Measurements from ENCODE around the gene COG3. TPM values are rescaled to one million over a fixed set of nuclear protein-coding genes. Genes with fewer than 3 reads are reported as not detected.

The COG3 gene
- total RNA-seq, 4 donors from 2014 or later = 31.9 to 41.9 (median 33.4) TPM

DNA sequence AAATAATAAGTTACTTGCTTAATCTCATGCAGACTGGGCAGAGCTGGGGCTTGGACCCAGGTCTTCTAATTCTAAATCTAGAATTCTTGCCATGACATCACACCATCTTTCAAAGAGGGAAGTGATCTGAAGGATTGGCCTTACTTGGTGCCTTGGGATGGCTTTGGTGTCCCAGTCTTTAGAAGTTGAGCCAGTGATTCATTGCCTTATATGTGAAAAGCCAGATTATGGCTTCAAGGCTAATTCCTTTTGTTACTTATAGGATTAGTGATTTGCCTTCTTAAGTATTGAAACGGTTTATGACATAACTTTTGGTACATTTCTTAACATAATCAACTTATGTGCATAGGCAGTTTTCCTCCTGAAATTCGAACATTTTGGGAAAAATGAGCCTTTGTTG lies 14.9 kb downstream of the COG3 start:
- no peak overlapping the region for H3K4me3 ChIP-seq (ENCODE audit: low read depth, poor library complexity, severe bottlenecking)
- no peak for TF ChIP-seq POLR2A (IDR thresholded peaks at IDR 0.05)
- intact Hi-C loops (cut with DNase I; ENCODE audit: low total_unique reads) = no loop called here
- no peak for DNase-seq (ENCODE audit: low spot score in 2 of 2)
- WGBS, 2 donors = 74 to 78% methylated on average over 2 of the region's 2 CpGs

DNA sequence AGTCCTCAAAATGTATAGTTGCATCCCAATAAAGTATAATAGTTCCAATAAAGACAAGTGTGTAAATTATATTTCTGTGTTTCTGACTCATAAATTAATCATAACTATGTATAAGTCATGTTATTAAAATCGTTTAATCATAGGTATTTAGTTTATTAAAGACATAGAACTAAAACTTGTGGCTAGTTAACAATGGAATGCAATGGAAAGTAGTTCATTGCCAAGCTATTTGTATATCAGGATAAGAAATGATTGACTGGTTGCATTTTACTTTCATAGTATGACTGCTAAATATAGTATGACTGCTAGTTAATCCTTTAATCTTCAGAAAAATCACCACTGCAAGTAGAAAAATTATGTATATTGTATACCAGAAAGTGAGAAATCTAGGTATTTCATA lies 16.9 kb downstream of the COG3 start:
- intact Hi-C loops (cut with DNase I; ENCODE audit: low total_unique reads) = no loop called here
- no peak for DNase-seq (ENCODE audit: low spot score in 2 of 2)
- no peak overlapping the region for H3K4me3 ChIP-seq (ENCODE audit: low read depth, poor library complexity, severe bottlenecking)
- TF ChIP-seq, protein P1, sequence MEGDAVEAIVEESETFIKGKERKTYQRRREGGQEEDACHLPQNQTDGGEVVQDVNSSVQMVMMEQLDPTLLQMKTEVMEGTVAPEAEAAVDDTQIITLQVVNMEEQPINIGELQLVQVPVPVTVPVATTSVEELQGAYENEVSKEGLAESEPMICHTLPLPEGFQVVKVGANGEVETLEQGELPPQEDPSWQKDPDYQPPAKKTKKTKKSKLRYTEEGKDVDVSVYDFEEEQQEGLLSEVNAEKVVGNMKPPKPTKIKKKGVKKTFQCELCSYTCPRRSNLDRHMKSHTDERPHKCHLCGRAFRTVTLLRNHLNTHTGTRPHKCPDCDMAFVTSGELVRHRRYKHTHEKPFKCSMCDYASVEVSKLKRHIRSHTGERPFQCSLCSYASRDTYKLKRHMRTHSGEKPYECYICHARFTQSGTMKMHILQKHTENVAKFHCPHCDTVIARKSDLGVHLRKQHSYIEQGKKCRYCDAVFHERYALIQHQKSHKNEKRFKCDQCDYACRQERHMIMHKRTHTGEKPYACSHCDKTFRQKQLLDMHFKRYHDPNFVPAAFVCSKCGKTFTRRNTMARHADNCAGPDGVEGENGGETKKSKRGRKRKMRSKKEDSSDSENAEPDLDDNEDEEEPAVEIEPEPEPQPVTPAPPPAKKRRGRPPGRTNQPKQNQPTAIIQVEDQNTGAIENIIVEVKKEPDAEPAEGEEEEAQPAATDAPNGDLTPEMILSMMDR (IDR thresholded peaks at IDR 0.05) = no peak
- TF ChIP-seq POLR2A (IDR thresholded peaks at IDR 0.05) = no peak
- 45 to 46% methylated on average over 1 of the region's 1 CpG for WGBS, 2 donors

DNA sequence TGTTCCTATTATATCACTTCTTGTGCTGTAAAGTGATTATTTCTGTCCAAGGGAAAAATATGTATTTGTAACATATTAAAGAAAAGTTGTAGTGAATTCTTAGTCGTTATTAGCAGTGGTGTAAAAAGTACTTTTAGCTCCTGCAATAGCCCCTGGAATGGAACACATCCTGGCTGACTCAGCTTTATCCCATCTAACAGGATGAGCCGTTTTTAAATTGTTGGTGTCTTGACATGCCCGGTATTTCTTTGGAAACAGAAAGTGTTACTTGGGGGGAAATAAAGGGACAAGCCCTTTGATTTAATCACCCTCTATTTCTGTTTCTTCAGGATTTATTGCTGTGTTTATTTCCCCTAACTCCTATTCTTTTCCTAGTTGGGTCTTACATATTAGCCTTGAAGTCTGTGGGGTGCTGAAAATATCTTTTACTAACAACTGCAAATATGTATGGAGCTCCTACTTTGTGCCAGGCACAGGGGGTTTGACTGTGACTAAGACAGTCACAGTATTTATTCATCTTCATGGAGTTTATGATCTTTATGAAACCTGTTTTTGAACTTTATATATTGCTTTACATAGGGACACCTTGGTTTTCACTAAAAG lies 17.9 kb downstream of the COG3 start:
- H3K4me3 ChIP-seq (ENCODE audit: low read depth, poor library complexity, severe bottlenecking) = no peak overlapping the region
- no peak for TF ChIP-seq POLR2A (IDR thresholded peaks at IDR 0.05)
- TF ChIP-seq, protein P1 (IDR thresholded peaks at IDR 0.05) = no peak
- WGBS, 2 donors = 35% methylated on average over 3 of the region's 3 CpGs
- DNase-seq (ENCODE audit: low spot score in 2 of 2) = no peak
- intact Hi-C loops (cut with DNase I; ENCODE audit: low total_unique reads) = no loop called here

DNA sequence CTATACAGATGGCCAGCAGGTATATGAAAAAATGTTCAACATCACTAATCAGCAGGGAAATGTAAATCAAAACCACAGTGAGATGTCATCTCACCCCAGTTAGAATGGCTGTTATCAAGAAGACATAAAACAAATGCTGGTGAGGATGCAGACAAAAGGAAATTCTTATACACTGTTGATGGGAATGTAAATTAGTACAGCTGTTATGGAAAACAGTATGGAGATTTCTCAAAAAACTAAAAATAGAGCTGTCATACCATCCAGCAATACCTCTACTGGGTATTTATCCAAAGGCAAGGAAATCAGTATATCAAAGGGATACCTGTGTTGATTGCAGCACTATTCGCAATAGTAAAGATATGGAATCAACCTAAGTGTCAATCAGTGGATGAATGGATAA lies 22.9 kb downstream of the COG3 start:
- WGBS, 2 donors = 97 to 100% methylated on average over 1 of the region's 1 CpG
- no peak overlapping the region for H3K4me3 ChIP-seq (ENCODE audit: low read depth, poor library complexity, severe bottlenecking)
- TF ChIP-seq POLR2A (IDR thresholded peaks at IDR 0.05) = no peak
- TF ChIP-seq, protein P1 (IDR thresholded peaks at IDR 0.05) = no peak
- no peak for DNase-seq (ENCODE audit: low spot score in 2 of 2)
- intact Hi-C loops (cut with DNase I; ENCODE audit: low total_unique reads) = no loop called here

DNA sequence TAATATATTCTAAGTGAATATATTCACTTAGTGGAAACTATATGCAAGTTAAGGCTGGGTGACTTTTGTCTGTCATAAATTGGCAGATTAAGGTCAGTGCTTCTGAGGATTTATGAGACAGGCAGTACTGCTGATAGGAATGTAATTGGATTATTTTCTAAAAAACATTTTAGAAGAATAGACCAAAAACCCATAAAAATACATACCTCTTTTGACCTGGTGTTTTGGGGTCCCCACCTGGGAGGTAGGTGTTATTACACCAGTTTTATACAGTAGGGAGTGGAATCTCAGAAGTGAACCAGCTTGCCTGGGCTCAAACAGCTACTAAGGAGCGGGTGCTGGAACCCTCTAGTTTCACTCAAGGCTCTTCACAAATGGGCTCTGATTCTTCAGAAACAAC lies 25.3 kb downstream of the COG3 start:
- no peak for DNase-seq (ENCODE audit: low spot score in 2 of 2)
- no peak for TF ChIP-seq POLR2A (IDR thresholded peaks at IDR 0.05)
- 93 to 97% methylated on average over 1 of the region's 1 CpG for WGBS, 2 donors
- no peak overlapping the region for H3K4me3 ChIP-seq (ENCODE audit: low read depth, poor library complexity, severe bottlenecking)
- intact Hi-C loops (cut with DNase I; ENCODE audit: low total_unique reads) = no loop called here

DNA sequence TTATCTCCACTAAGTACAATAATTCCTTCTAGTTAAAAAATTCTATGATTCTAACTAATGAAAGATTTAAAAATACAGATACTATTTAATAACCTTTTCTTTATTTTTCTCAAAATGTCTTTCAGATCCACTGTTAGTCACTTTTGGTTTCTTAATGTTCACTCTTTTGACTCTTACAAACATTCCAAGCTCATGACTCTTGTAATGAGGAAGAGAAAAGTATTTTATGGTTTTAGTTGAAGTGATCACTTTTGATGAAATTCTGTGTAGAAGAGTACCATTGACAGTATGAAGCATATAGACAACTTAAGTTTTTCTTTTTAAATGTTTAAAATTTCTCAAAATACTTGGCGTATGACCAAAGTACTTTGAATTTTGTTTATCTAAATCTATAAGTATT lies 27.8 kb downstream of the COG3 start:
- TF ChIP-seq, protein P1 (IDR thresholded peaks at IDR 0.05) = no peak
- TF ChIP-seq POLR2A (IDR thresholded peaks at IDR 0.05) = no peak
- H3K4me3 ChIP-seq (ENCODE audit: low read depth, poor library complexity, severe bottlenecking) = no peak overlapping the region
- intact Hi-C loops (cut with DNase I; ENCODE audit: low total_unique reads) = no loop called here
- WGBS, 2 donors = 98 to 100% methylated on average over 1 of the region's 1 CpG
- DNase-seq (ENCODE audit: low spot score in 2 of 2) = no peak

DNA sequence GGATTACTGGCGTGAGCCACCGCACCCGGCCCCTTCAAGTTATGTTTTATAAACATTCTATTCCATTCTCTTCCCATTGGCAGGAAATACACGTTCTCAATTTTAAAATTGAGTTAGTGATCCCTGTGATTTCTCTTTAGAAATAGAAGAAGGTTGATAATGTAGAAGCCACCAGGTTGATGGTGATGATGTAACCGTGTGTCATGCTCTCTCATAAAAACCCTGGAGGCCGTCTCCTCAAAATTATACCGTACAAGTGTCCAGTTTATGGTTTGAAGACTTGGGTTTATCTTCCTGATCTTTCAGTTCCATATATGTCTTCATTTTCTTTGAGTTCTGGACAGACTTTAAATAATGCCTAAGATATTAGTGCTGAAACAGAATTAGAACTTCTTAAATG lies 32.2 kb downstream of the COG3 start:
- 79 to 88% methylated on average over 7 of the region's 7 CpGs for WGBS, 2 donors
- no peak for DNase-seq (ENCODE audit: low spot score in 2 of 2)
- no peak overlapping the region for H3K4me3 ChIP-seq (ENCODE audit: low read depth, poor library complexity, severe bottlenecking)
- intact Hi-C loops (cut with DNase I; ENCODE audit: low total_unique reads) = no loop called here
- TF ChIP-seq, protein P1 (IDR thresholded peaks at IDR 0.05) = no peak
- no peak for TF ChIP-seq POLR2A (IDR thresholded peaks at IDR 0.05)

Data from lower leg skin (tissue), 4 donors.